Pancreas (tissue), 10 donors: ENCODE data around the gene SERGEF. TPM values are rescaled to one million over a fixed set of nuclear protein-coding genes. Genes with fewer than 3 reads are reported as not detected.

Source experiments
- ATAC-seq, 4 donors: fragments of 200-7000 bp; cut with Tn5 transposase; one replicate each; pipeline versions ENCODE4 v1.8.0 to v1.9.1; 2020; ENCODE audit warnings: mild to moderate bottlenecking in 4 of 4, moderate library complexity in 4 of 4
- DNase-seq, 6 donors: peaks; one replicate each; pipeline ENCODE4 v3.0.0-alpha.2; 2020
- FAIRE-seq: peaks from 2 replicates; lab custom pipeline; 2012; peaks lifted over from hg19 to GRCh38; lab: Jason Lieb, UNC
- H3K27ac ChIP-seq, 4 donors: fragments of 200-600 bp; sonication (generic); 1 replicate in 3 of 4; 2 replicates in 1 of 4; pipeline versions ENCODE4 v1.5.0 to v1.8.0; 2020
- H3K27me3 ChIP-seq, 4 donors: fragments of 200-600 bp; one replicate each; pipeline ENCODE4 v1.8.0; 2021
- H3K36me3 ChIP-seq, 3 donors: fragments of 200-600 bp; sonication (generic) in 1 of 3; one replicate each; pipeline versions ENCODE4 v1.5.0 to v1.8.0; 2020 to 2021
- H3K4me1 ChIP-seq, 3 donors: fragments of 200-600 bp; one replicate each; pipeline ENCODE4 v1.8.0; 2021
- H3K4me3 ChIP-seq, 4 donors: fragments of 200-600 bp; sonication (generic) in 2 of 4; one replicate each; pipeline versions ENCODE4 v1.5.0 to v1.8.0; 2020 to 2021
- H3K9me3 ChIP-seq, 4 donors: fragments of 200-600 bp; one replicate each; pipeline ENCODE4 v1.8.0; 2021
- WGBS, 2 donors: extraction: QIAGEN DNeasy Blood & Tissue Kit; methylation state at CpG; one replicate each; pipeline ENCODE4 v1.1.7; 2013; 5-methylcytosine and 5-hydroxymethylcytosine counted together
- intact Hi-C, 3 donors: fragments of 100-400 bp; cut with DNase I; formaldehyde crosslinking; loops; one replicate each; pipeline versions ENCODE4 v1.11.1 to v1.14.2; 2022
- polyA plus RNA-seq, 2 donors: library from polyadenylated mRNA; stranded (reverse); fragments of 200-250 nt; gene quantifications; one replicate each; pipeline ENCODE4 v1.2.3, GENCODE V29; 2013
- total RNA-seq, 6 donors: library from RNA; stranded (reverse); fragmentation: NEBNext Ultra II Directional in 4 of 6; extraction: Animal tissue kit (Norgen Biotek cat#: 25700) in 4 of 6; gene quantifications; one replicate each; pipeline versions ENCODE4 v1.2.1 to v1.2.4, GENCODE V29; 2021 to 2023
- TF ChIP-seq, protein P1 (sequence below), 4 donors: fragments of 200-600 bp; sonication (generic) in 3 of 4; IDR thresholded peaks; one replicate each; pipeline versions ENCODE4 v1.5.0 to v1.8.0; 2021; ENCODE audit warnings: antibody characterized with exemption in 4 of 4
- donor health status: healthy with polysubstance abuse.
- donor health status: DM: no; HTN: no; CAD: no; lungs with moderate emphysema.
- donor health status: DM: no; HTN: no; CAD: no.
- donor health status: control.
- donor health status: control.
- donor health status: Bipolar disorder and iron deficiency.
- donor health status: DM: yes; HTN: yes; CAD: no.
- donor health status: DM: no; HTN: no; CAD: no.
- donor health status: DM: no; HTN: no; CAD: no.
- donor health status: DM: yes; HTN: yes; CAD: no.

Gene SERGEF
- total and polyA plus RNA-seq, 8 donors, result 17.8 to 101 (median 24.5) TPM

DNA sequence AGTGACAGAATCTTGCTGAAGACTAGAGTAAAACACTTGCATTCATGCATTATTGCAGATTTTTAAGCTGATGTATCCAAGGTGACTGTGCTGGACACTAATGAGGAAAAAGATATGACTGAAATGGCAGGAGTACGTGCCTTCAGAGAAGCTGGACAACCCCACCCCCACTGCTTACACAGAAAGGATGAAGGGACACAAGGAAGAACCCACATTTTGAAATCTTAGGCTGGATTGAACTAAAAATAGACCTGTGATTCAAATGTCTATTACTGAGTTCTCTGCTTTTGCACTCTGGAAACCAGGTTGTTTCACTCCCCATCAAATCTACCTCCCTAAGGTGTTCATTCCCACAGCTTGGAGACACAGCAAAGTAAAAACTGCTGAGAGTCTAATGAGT lies 161.2 kb downstream of the SERGEF start:
- no peaks in the 10 kb centered on the region for H3K27me3 ChIP-seq
- H3K9me3 ChIP-seq, result no peaks in the 10 kb centered on the region
- FAIRE-seq (no peak), ATAC-seq (no peak), DNase-seq (no peak)
- no peaks in the 10 kb centered on the region for H3K36me3 ChIP-seq
- intact Hi-C loops, result no loop called here
- 93 to 100% methylated on average over 1 of the region's 1 CpG for WGBS, 2 donors
- TF ChIP-seq, protein P1, sequence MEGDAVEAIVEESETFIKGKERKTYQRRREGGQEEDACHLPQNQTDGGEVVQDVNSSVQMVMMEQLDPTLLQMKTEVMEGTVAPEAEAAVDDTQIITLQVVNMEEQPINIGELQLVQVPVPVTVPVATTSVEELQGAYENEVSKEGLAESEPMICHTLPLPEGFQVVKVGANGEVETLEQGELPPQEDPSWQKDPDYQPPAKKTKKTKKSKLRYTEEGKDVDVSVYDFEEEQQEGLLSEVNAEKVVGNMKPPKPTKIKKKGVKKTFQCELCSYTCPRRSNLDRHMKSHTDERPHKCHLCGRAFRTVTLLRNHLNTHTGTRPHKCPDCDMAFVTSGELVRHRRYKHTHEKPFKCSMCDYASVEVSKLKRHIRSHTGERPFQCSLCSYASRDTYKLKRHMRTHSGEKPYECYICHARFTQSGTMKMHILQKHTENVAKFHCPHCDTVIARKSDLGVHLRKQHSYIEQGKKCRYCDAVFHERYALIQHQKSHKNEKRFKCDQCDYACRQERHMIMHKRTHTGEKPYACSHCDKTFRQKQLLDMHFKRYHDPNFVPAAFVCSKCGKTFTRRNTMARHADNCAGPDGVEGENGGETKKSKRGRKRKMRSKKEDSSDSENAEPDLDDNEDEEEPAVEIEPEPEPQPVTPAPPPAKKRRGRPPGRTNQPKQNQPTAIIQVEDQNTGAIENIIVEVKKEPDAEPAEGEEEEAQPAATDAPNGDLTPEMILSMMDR (IDR thresholded peaks at IDR 0.05), result no peak
- H3K4me1 ChIP-seq, result no peaks in the 10 kb centered on the region
- no peak overlapping the region for H3K27ac ChIP-seq
- no peak overlapping the region for H3K4me3 ChIP-seq

DNA sequence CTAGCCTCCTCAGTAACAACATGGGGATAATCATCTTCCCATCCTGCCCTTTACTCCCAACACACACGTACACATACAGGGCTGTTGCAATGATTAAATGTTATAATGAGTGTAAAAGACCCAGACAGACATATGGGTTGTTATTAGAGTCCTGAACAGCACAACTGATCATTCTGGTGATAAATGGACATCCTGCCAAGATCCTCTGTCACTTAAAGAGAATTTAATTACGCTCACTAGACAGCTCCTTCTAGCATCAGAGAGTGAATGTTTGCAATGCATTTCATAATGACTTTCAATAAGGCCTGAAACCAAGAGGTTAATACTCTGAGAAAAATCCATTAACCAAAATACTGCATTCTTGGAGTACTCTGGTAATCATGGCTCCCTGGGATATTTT lies 162.5 kb downstream of the SERGEF start:
- no peak overlapping the region for H3K27ac ChIP-seq
- TF ChIP-seq, protein P1 (IDR thresholded peaks at IDR 0.05), result no peak

DNA sequence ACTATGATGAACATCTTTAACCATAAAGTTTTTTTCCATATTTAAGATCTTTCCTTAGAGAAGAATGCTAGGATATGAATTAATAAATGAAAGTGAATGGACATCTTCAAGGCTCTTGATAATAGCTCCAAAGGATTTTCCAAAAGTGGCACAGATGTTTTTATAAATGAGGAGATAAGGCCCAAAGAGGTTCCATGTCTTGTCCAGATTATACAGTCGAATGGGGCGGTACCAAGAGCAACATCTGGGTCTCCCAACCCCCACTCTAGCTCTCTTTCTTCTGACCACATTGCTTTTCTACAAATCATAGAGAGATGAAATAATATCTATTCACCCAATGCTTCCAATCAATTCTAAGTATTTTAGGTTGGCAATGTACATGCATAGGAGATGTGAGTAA lies 164.1 kb downstream of the SERGEF start:
- intact Hi-C loops, result no loop called here
- Histone ChIP-seq H3K9me3 (no peaks in the 10 kb centered on the region), H3K4me3 (no peak overlapping the region), H3K36me3 (no peaks in the 10 kb centered on the region), H3K4me1 (no peaks in the 10 kb centered on the region), H3K27ac (no peak overlapping the region), H3K27me3 (no peaks in the 10 kb centered on the region)
- ATAC-seq (no peak), DNase-seq (no peak), FAIRE-seq (no peak)
- TF ChIP-seq, protein P1 (IDR thresholded peaks at IDR 0.05), result no peak
- 98% methylated on average over 2 of the region's 2 CpGs for WGBS, 2 donors

More for the DNA sequence above, 162.5 kb downstream of the SERGEF start:
- intact Hi-C loops, result no loop called here
- DNase-seq (no peak), ATAC-seq (no peak), FAIRE-seq (no peak)
- H3K27me3 ChIP-seq, result no peaks in the 10 kb centered on the region
- no peak overlapping the region for H3K4me3 ChIP-seq
- 95 to 98% methylated on average over 2 of the region's 2 CpGs for WGBS, 2 donors
- H3K9me3 ChIP-seq, result no peaks in the 10 kb centered on the region
- H3K4me1 ChIP-seq, result no peaks in the 10 kb centered on the region
- no peaks in the 10 kb centered on the region for H3K36me3 ChIP-seq

DNA sequence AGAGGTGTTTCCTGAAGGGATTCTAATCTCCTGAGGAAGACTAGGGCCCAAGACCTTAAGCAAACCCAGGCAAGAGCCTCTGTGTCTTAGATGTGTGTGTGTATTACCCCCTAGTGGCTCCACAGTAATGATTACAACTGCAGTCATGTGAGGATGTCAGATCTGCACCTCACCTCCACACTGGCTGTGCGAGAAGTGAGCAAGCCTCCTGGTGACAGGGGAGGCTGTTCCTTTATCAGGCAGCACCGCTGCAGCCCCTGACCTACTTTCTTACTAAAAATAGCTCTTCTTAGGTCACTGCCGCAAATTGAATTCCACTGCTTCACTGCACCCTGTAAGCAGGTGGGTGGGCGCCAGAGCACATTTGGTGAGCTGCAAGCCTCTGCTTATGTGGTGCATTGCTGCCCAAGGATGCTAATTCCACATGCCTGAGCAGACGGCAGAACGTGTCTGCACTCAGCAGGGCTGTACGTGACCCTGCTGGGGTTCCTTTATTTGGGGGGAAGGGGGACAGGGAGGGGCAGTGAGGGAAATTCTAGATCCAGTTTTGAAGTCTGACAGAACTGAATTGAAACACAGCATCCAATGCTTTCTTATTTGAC lies 165.9 kb downstream of the SERGEF start:
- WGBS, 2 donors, result 82 to 86% methylated on average over 7 of the region's 7 CpGs
- intact Hi-C loops, result no loop called here
- Histone ChIP-seq H3K36me3 (no peaks in the 10 kb centered on the region), H3K4me3 (no peak overlapping the region), H3K4me1 (no peaks in the 10 kb centered on the region), H3K27ac (no peak overlapping the region), H3K9me3 (no peaks in the 10 kb centered on the region), H3K27me3 (no peaks in the 10 kb centered on the region)
- DNase-seq (no peak), ATAC-seq (peak in 2 of 4 donors; percentile 41 to 63), FAIRE-seq (no peak)
- TF ChIP-seq, protein P1 (IDR thresholded peaks at IDR 0.05), result no peak

DNA sequence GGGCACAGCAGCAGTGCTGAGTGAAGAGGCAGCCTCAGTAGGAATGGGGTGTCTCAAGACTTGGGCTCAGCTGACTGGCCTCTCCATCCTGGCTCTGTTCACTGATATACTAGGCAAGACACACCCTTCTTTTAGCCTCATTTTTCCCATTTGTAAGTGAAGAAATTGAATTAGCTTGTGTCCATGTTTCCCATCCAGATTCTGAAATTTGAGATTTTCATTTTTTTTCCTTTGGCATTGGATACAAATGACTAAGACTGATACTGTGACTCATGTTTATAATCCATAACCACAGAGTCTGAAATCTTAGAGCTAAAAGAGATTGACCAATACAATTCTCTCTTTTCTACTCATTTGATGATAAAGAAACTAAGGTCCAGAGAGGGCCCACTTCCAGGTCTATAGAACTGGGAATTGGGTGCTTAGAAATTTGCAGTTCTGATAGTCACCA lies 167.4 kb downstream of the SERGEF start:
- Histone ChIP-seq H3K4me1 (no peaks in the 10 kb centered on the region), H3K27ac (no peak overlapping the region), H3K4me3 (no peak overlapping the region), H3K36me3 (no peaks in the 10 kb centered on the region), H3K9me3 (no peaks in the 10 kb centered on the region), H3K27me3 (no peaks in the 10 kb centered on the region)
- ATAC-seq (peak in 2 of 4 donors; percentile 34), FAIRE-seq (no peak), DNase-seq (no peak)
- intact Hi-C loops, result no loop called here
- TF ChIP-seq, protein P1 (IDR thresholded peaks at IDR 0.05), result no peak
